Natural killer cell (primary cell): ENCODE results near the gene TMEM239. TPM values are rescaled to one million over a fixed set of nuclear protein-coding genes. Genes with fewer than 3 reads are reported as not detected.

ENCODE experiments used
- ATAC-seq, 3 donors: fragments of 150-1000 bp in 2 of 3; fragments of 200-7000 bp in 1 of 3; cut with Tn5 transposase; 1 replicate in 1 of 3; 2 replicates in 2 of 3; pipeline ENCODE4 v1.10.0; 2021; ENCODE audit warnings: mild to moderate bottlenecking in 2 of 3, moderate library complexity in 2 of 3
- DNase-seq, 2 donors: peaks; one replicate each; pipeline versions ENCODE4 v3.0.0 to v3.0.0-alpha.2; 2013 to 2021; ENCODE audit warnings: mixed read lengths in 1 of 2
- H3K27ac ChIP-seq: one replicate; pipeline ENCODE4 v1.5.1; 2013; ENCODE audit warnings: mild to moderate bottlenecking, low read length
- H3K27me3 ChIP-seq: one replicate; pipeline ENCODE4 v1.6.1; 2013; ENCODE audit warnings: low read length; ENCODE audit not compliant: control insufficient read depth, insufficient read depth
- H3K36me3 ChIP-seq: one replicate; pipeline ENCODE4 v1.6.1; 2013; ENCODE audit warnings: low read length; ENCODE audit not compliant: control insufficient read depth, insufficient read depth
- H3K4me1 ChIP-seq: one replicate; pipeline ENCODE4 v1.6.1; 2013; ENCODE audit warnings: low read length; ENCODE audit not compliant: control insufficient read depth, insufficient read depth
- H3K4me3 ChIP-seq: one replicate; pipeline ENCODE4 v1.5.1; 2013; ENCODE audit warnings: low read length
- H3K9me3 ChIP-seq: one replicate; pipeline ENCODE4 v1.6.1; 2013; ENCODE audit warnings: low read length; ENCODE audit not compliant: control insufficient read depth, insufficient read depth
- H3K27ac Mint-ChIP-seq, 2 donors: one replicate each; pipeline ENCODE4 v1.8.0; 2022; ENCODE audit warnings: mild to moderate bottlenecking in 2 of 2, mixed read lengths in 2 of 2, moderate library complexity in 1 of 2
- H3K27me3 Mint-ChIP-seq, 2 donors: one replicate each; pipeline ENCODE4 v1.8.0; 2022; ENCODE audit warnings: low read depth in 2 of 2, mixed read lengths in 2 of 2
- H3K36me3 Mint-ChIP-seq: one replicate; pipeline ENCODE4 v1.8.0; 2022; ENCODE audit warnings: mixed read lengths
- H3K4me1 Mint-ChIP-seq, 2 donors: one replicate each; pipeline ENCODE4 v1.8.0; 2022; ENCODE audit warnings: mixed read lengths in 2 of 2
- H3K4me3 Mint-ChIP-seq: one replicate; pipeline ENCODE4 v1.8.0; 2022; ENCODE audit warnings: mild to moderate bottlenecking, moderate library complexity, mixed read lengths
- H3K9me3 Mint-ChIP-seq, 2 donors: one replicate each; pipeline ENCODE4 v1.8.0; 2022; ENCODE audit warnings: mixed read lengths in 2 of 2
- WGBS: methylation state at CpG from one replicate; pipeline ENCODE4 v1.1.7; 2013; ENCODE audit warnings: missing lambda C conversion rate; ENCODE audit not compliant: insufficient coverage; 5-methylcytosine and 5-hydroxymethylcytosine counted together
- intact Hi-C: fragments of 100-400 bp; cut with micrococcal nuclease; formaldehyde crosslinking; loops from one replicate; pipeline ENCODE4 v1.14.2; 2022
- total RNA-seq, 4 donors: library from RNA; stranded (reverse); fragments of 120-200 nt in 1 of 4; gene quantifications; one replicate each; pipeline versions ENCODE4 v1.2.3 to v1.2.4, GENCODE V29; 2013 to 2022
- TF ChIP-seq, protein P1 (sequence below): fragments of 200-600 bp; IDR thresholded peaks from one replicate; pipeline ENCODE4 v1.8.0; 2022; ENCODE audit warnings: antibody characterized with exemption

TMEM239 gene
- total RNA-seq, 3 donors from 2014 or later (not counting 1 experiment from before 2014, with no cell fraction given): not detected

DNA sequence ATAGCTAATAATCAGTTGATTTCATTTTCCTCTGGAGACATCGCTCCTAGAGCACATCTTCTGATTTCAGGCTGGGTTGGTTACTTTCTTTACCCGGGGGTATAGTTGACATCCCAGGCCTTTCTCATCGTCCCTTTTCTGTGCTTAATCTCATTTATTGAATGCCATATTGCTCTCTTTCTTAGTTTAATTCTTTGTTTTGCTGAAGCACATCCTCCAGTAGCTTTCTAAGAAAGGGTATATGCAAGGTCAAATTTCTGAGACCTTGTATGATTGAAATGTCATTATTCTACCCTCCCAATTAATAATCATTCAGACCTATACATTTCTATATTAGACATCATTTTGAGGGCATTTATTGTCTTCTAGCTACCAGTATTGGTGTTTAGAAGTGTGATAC lies 4.0 kb upstream of the TMEM239 start:
- H3K27me3 Mint-ChIP-seq: peaks cover 37% of the 10 kb centered on the region in 2 donors
- Histone ChIP-seq H3K4me3 (no peak overlapping the region), H3K27me3 (peaks cover 6% of the 10 kb centered on the region), H3K27ac (no peak overlapping the region), H3K9me3 (no peaks in the 10 kb centered on the region), H3K4me1 (peaks cover 5% of the 10 kb centered on the region), H3K36me3 (no peaks in the 10 kb centered on the region)
- no peak for DNase-seq
- peaks cover 0 to 8% of the 10 kb centered on the region in 2 donors for H3K9me3 Mint-ChIP-seq
- H3K27ac Mint-ChIP-seq: no peak overlapping the region
- TF ChIP-seq, protein P1, sequence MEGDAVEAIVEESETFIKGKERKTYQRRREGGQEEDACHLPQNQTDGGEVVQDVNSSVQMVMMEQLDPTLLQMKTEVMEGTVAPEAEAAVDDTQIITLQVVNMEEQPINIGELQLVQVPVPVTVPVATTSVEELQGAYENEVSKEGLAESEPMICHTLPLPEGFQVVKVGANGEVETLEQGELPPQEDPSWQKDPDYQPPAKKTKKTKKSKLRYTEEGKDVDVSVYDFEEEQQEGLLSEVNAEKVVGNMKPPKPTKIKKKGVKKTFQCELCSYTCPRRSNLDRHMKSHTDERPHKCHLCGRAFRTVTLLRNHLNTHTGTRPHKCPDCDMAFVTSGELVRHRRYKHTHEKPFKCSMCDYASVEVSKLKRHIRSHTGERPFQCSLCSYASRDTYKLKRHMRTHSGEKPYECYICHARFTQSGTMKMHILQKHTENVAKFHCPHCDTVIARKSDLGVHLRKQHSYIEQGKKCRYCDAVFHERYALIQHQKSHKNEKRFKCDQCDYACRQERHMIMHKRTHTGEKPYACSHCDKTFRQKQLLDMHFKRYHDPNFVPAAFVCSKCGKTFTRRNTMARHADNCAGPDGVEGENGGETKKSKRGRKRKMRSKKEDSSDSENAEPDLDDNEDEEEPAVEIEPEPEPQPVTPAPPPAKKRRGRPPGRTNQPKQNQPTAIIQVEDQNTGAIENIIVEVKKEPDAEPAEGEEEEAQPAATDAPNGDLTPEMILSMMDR: no peak
- peaks cover 4 to 10% of the 10 kb centered on the region in 2 donors for H3K4me1 Mint-ChIP-seq
- intact Hi-C loops: no loop called here
- no peak overlapping the region for H3K4me3 Mint-ChIP-seq
- peaks cover 6% of the 10 kb centered on the region for H3K36me3 Mint-ChIP-seq
- WGBS: 95% methylated on average over 3 of the region's 3 CpGs
- no peak for ATAC-seq

DNA sequence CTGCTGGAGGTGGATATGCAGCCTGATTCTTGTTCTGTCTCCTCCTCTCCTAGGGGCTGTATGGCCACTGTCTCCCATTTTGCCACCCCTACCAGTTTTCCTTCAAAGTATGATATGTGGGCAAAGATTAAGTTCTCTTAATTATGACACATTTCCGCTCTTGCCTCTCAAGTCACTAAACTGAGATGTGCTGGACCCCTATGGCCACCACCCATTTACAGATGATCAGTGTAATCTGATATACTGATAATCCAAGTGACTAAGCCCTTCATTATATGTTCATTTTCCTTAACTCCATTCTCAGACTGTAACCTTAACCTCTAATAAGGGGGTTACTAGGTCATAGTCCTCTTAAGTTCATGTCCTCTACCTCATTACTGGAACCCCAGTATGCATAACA lies 2.1 kb upstream of the TMEM239 start:
- peaks cover under 1 to 14% of the 10 kb centered on the region in 2 donors for H3K4me1 Mint-ChIP-seq
- Histone ChIP-seq H3K27ac (no peak overlapping the region), H3K4me3 (no peak overlapping the region), H3K9me3 (no peaks in the 10 kb centered on the region), H3K36me3 (no peaks in the 10 kb centered on the region), H3K4me1 (peaks cover 6% of the 10 kb centered on the region), H3K27me3 (peaks cover 2% of the 10 kb centered on the region)
- peaks cover 6% of the 10 kb centered on the region for H3K36me3 Mint-ChIP-seq
- DNase-seq: no peak
- H3K27me3 Mint-ChIP-seq: peaks cover 32 to 33% of the 10 kb centered on the region in 2 donors
- WGBS: 83% methylated on average over 1 of the region's 1 CpG
- H3K9me3 Mint-ChIP-seq: peaks cover 0 to 8% of the 10 kb centered on the region in 2 donors
- ATAC-seq: no peak
- TF ChIP-seq, protein P1: no peak
- intact Hi-C loops: no loop called here
- H3K4me3 Mint-ChIP-seq: no peak overlapping the region
- H3K27ac Mint-ChIP-seq: no peak overlapping the region

- H3K27me3 ChIP-seq: peaks cover 2% of the 10 kb centered on the region
- peaks cover 6% of the 10 kb centered on the region for H3K36me3 Mint-ChIP-seq
- peaks cover 0 to 8% of the 10 kb centered on the region in 2 donors for H3K9me3 Mint-ChIP-seq
- no peak within 1 kb of the TSS for H3K27ac Mint-ChIP-seq
- ATAC-seq (no peak), DNase-seq (no peak)
- intact Hi-C loops: no loop called here
- H3K27ac ChIP-seq: no peak within 1 kb of the TSS
- no peak within 1 kb of the TSS for H3K4me3 ChIP-seq
- H3K4me1 Mint-ChIP-seq: peaks cover 0 to 14% of the 10 kb centered on the region in 2 donors
- H3K36me3 ChIP-seq: no peaks in the 10 kb centered on the region
- 56% methylated on average over 2 of the region's 5 CpGs for WGBS
- TF ChIP-seq, protein P1: no peak
- H3K27me3 Mint-ChIP-seq: peaks cover 29 to 31% of the 10 kb centered on the region in 2 donors
- no peak within 1 kb of the TSS for H3K4me3 Mint-ChIP-seq
- peaks cover 6% of the 10 kb centered on the region for H3K4me1 ChIP-seq
- H3K9me3 ChIP-seq: no peaks in the 10 kb centered on the region
Observed at GRCh38 chr20:2814587-2815051, 1.5 kb upstream of the TMEM239 start, which contains the start of gene C20orf141. Gene C20orf141, plus strand, starts transcription at chr20:2814987. Its CDS starts 198 bp downstream, at chr20:2815185.
